ENCODE measurements around the gene TRIOBP.
"Not testable (repeated sequence)": the region's sequence is repeated elsewhere in the genome, so short reads cannot be mapped to it uniquely, and the experiment has no call there.

DNA sequence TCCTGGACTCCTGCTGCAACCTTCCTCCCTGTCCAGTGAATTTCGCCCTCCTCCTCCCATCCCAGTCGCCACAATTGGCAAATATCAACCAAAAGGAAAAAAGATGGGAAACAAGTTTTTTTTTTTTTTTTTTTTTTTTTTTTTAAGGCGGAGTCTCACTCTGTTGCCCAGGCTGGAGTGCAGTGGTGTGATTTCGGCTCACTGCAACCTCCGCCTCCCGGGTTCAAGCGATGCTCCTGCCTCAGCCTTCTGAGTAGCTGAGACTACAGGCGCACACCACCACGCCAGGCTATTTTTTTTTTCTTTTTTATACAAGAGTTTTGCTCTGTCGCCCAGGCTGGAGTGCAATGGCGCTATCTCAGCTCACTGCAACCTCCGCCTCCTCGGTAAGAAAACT lies 590 bp upstream of the TRIOBP start:
- not testable (repeated sequence) for TF ChIP-seq POLR2A (IDR thresholded peaks at IDR 0.05; ENCODE audit: low read depth, low read length); POLR2AphosphoS5 (IDR thresholded peaks at IDR 0.05; ENCODE audit: low read depth, low read length); PAX5 (IDR thresholded peaks at IDR 0.05; ENCODE audit: insufficient read depth, low read length, severe bottlenecking); SPI1 (IDR thresholded peaks at IDR 0.05; ENCODE audit: low read depth, low read length); TAF1 (IDR thresholded peaks at IDR 0.05; ENCODE audit: low read depth, low read length); POU2F2 (IDR thresholded peaks at IDR 0.05; ENCODE audit: low read depth, low read length)
